Keratinocyte (primary cell): ENCODE data around the gene CYP4F3. TPM values are rescaled to one million over a fixed set of nuclear protein-coding genes. Genes with fewer than 3 reads are reported as not detected.

Experiments
- DNase-seq: peaks from one replicate; pipeline ENCODE4 v3.0.0-alpha.2; 2011; ENCODE audit warnings: low read depth, missing footprints, low spot score
- FAIRE-seq: peaks from 2 replicates; lab custom pipeline; 2011; peaks lifted over from hg19 to GRCh38; lab: Jason Lieb, UNC
- H2AFZ ChIP-seq: 2 replicates; pipeline ENCODE4 v1.6.0; 2012; ENCODE audit warnings: low read length, control low read depth, inconsistent platforms; ENCODE audit not compliant: control insufficient read depth
- H3K27ac ChIP-seq: 2 replicates; pipeline ENCODE4 v1.5.1; 2011; ENCODE audit warnings: low read length; ENCODE audit not compliant: control insufficient read depth, insufficient read depth
- H3K27me3 ChIP-seq: 3 replicates; pipeline ENCODE4 v1.6.0; 2011; ENCODE audit warnings: low read length; ENCODE audit not compliant: control insufficient read depth, insufficient read depth; ENCODE audit errors: extremely low read depth
- H3K36me3 ChIP-seq, 2 experiments: 2 replicates in 1 of 2; 3 replicates in 1 of 2; pipeline ENCODE4 v1.5.1; 2011; ENCODE audit warnings: low read length in 2 of 2, mild to moderate bottlenecking in 1 of 2; ENCODE audit not compliant: control insufficient read depth in 2 of 2, insufficient read depth in 2 of 2; ENCODE audit errors: extremely low read depth in 1 of 2
- H3K4me1 ChIP-seq: 3 replicates; pipeline ENCODE4 v1.5.1; 2011; ENCODE audit warnings: low read length; ENCODE audit not compliant: control insufficient read depth, insufficient read depth; ENCODE audit errors: extremely low read depth
- H3K4me2 ChIP-seq: 3 replicates; pipeline ENCODE4 v1.6.0; 2011; ENCODE audit warnings: low read depth, low read length; ENCODE audit not compliant: control insufficient read depth, insufficient read depth; ENCODE audit errors: extremely low read depth
- H3K4me3 ChIP-seq, 3 experiments: fragments of 200-600 bp in 1 of 3; sonication (generic) in 1 of 3; 2 replicates in 2 of 3; 3 replicates in 1 of 3; pipeline ENCODE4 v1.5.1; 2011 to 2016; ENCODE audit warnings: low read length in 3 of 3, mild to moderate bottlenecking in 3 of 3, control low read depth in 2 of 3, inconsistent platforms in 1 of 3, low read depth in 1 of 3, mixed read lengths in 1 of 3, mixed run types in 1 of 3, moderate library complexity in 1 of 3; ENCODE audit not compliant: control insufficient read depth in 2 of 3, insufficient read depth in 2 of 3; ENCODE audit errors: extremely low read depth in 1 of 3
- H3K79me2 ChIP-seq: 2 replicates; pipeline ENCODE4 v1.6.0; 2012; ENCODE audit warnings: low read length; ENCODE audit not compliant: control insufficient read depth, insufficient read depth
- H3K9ac ChIP-seq: 3 replicates; pipeline ENCODE4 v1.6.0; 2011; ENCODE audit warnings: low read length; ENCODE audit not compliant: control insufficient read depth, insufficient read depth; ENCODE audit errors: extremely low read depth
- H3K9me1 ChIP-seq: 3 replicates; pipeline ENCODE4 v1.6.0; 2011; ENCODE audit warnings: low read length; ENCODE audit not compliant: control insufficient read depth, insufficient read depth; ENCODE audit errors: extremely low read depth
- H3K9me3 ChIP-seq: 2 replicates; pipeline ENCODE4 v1.5.1; 2012; ENCODE audit warnings: low read depth, low read length; ENCODE audit not compliant: control insufficient read depth
- H4K20me1 ChIP-seq: 3 replicates; pipeline ENCODE4 v1.6.0; 2011; ENCODE audit warnings: low read length; ENCODE audit not compliant: control insufficient read depth, insufficient read depth; ENCODE audit errors: extremely low read depth
- CTCF ChIP-seq, 3 experiments: IDR thresholded peaks in 1 of 3; conservative IDR thresholded peaks in 1 of 3; optimal IDR thresholded peaks in 1 of 3; 2 replicates in 2 of 3; 3 replicates in 1 of 3; pipeline versions ENCODE3 to v1.5.1; 2011; ENCODE audit warnings: low read length in 3 of 3, mild to moderate bottlenecking in 3 of 3, moderate library complexity in 2 of 3, control low read depth in 1 of 3, inconsistent platforms in 1 of 3; ENCODE audit not compliant: insufficient read depth in 2 of 3; ENCODE audit errors: extremely low read depth in 1 of 3
- EZH2 ChIP-seq: IDR thresholded peaks from one replicate; pipeline ENCODE4 v1.6.1; 2012; ENCODE audit warnings: inconsistent platforms, mild to moderate bottlenecking, low read length, moderate library complexity
- dilution Hi-C: fragments of 300-500 bp; cut with MboI; formaldehyde crosslinking; loops from one replicate; pipeline ENCODE4 v1.7.0; 2020; ENCODE audit warnings: low sequenced_read_pairs; ENCODE audit not compliant: extremely low pct_ligation_motif_present
- polyA plus RNA-seq, 5 experiments: library from polyadenylated mRNA; depleted of rRNA in 3 of 5; stranded (reverse) in 3 of 5; stranded (forward) in 1 of 5; unstranded in 1 of 5; fragments of >200 nt; gene quantifications; 1 replicate in 1 of 5; 2 replicates in 3 of 5; 3 replicates in 1 of 5; pipeline versions ENCODE4 v1.2.1 to v1.2.3, GENCODE V29; 2011 to 2012; ENCODE audit warnings: missing spikeins in 2 of 5, low read depth in 1 of 5, low replicate concordance in 1 of 5

CYP4F3 gene
- polyA plus RNA-seq, 1 donor (not counting 4 experiments of a cell fraction or from before 2014, with no cell fraction given), result 0.76 TPM

- DNase-seq (no peak), FAIRE-seq (no peak)
- Histone ChIP-seq H4K20me1 (no peaks in the 10 kb centered on the region), H3K4me3 (no peak overlapping the region), H3K36me3 (no peaks in the 10 kb centered on the region), H2AFZ (no peak overlapping the region), H3K4me2 (no peak overlapping the region), H3K9me3 (no peaks in the 10 kb centered on the region), H3K27me3 (no peaks in the 10 kb centered on the region), H3K27ac (no peak overlapping the region), H3K4me1 (no peaks in the 10 kb centered on the region), H3K9me1 (no peaks in the 10 kb centered on the region), H3K9ac (no peak overlapping the region), H3K79me2 (no peaks in the 10 kb centered on the region)
- TF ChIP-seq CTCF (optimal IDR thresholded peaks at IDR 0.05 in 1 of 3, IDR thresholded peaks at IDR 0.05 in 1 of 3, conservative IDR thresholded peaks at IDR 0.05 in 1 of 3; ENCODE audit: extremely low read depth in 1 of 3, insufficient read depth in 2 of 3, low read length in 3 of 3) (no peak), EZH2 (no peak)
- dilution Hi-C loops, result no loop called here
Observed at GRCh38 chr19:15639596-15639995, 1.1 kb upstream of the CYP4F3 start.

- Histone ChIP-seq H2AFZ (no peak overlapping the region), H3K36me3 (no peaks in the 10 kb centered on the region), H3K4me2 (no peak overlapping the region), H4K20me1 (no peaks in the 10 kb centered on the region), H3K4me3 (no peak overlapping the region), H3K9me3 (no peaks in the 10 kb centered on the region), H3K9ac (no peak overlapping the region), H3K27me3 (no peaks in the 10 kb centered on the region), H3K79me2 (no peaks in the 10 kb centered on the region), H3K27ac (no peak overlapping the region), H3K4me1 (no peaks in the 10 kb centered on the region), H3K9me1 (no peaks in the 10 kb centered on the region)
- TF ChIP-seq CTCF (optimal IDR thresholded peaks at IDR 0.05 in 1 of 3, IDR thresholded peaks at IDR 0.05 in 1 of 3, conservative IDR thresholded peaks at IDR 0.05 in 1 of 3; ENCODE audit: extremely low read depth in 1 of 3, insufficient read depth in 2 of 3, low read length in 3 of 3) (no peak), EZH2 (no peak)
- no peak for FAIRE-seq
- DNase-seq, result no peak
- dilution Hi-C loops, result no loop called here
Observed at GRCh38 chr19:15640904-15641597, 354 bp downstream of the CYP4F3 start.
